Heart right ventricle (tissue), 16 donors: ENCODE data around the gene SERPINB4. TPM values are rescaled to one million over a fixed set of nuclear protein-coding genes. Genes with fewer than 3 reads are reported as not detected.

Source experiments
- ATAC-seq, 8 donors: fragments of 200-7000 bp; cut with Tn5 transposase; one replicate each; pipeline ENCODE4 v1.9.1; 2020; ENCODE audit warnings: mild to moderate bottlenecking in 8 of 8, moderate library complexity in 8 of 8, moderate number of reproducible peaks in 1 of 8
- DNase-seq, 2 donors: peaks; one replicate each; pipeline ENCODE4 v3.0.0-alpha.2; 2020
- H3K27ac ChIP-seq, 10 donors: fragments of 200-600 bp; sonication (generic) in 2 of 10; one replicate each; pipeline versions ENCODE4 v1.5.0 to v1.8.0; 2020 to 2022; ENCODE audit warnings: mild to moderate bottlenecking in 3 of 10
- H3K27me3 ChIP-seq, 7 donors: fragments of 200-600 bp; one replicate each; pipeline ENCODE4 v1.8.0; 2021 to 2022; ENCODE audit warnings: mild to moderate bottlenecking in 2 of 7
- H3K36me3 ChIP-seq, 9 donors: fragments of 200-600 bp; sonication (generic) in 1 of 9; one replicate each; pipeline versions ENCODE4 v1.5.0 to v1.8.0; 2020 to 2022; ENCODE audit warnings: mild to moderate bottlenecking in 2 of 9
- H3K4me1 ChIP-seq, 9 donors: fragments of 200-600 bp; sonication (generic) in 1 of 9; one replicate each; pipeline versions ENCODE4 v1.5.0 to v1.8.0; 2020 to 2022; ENCODE audit warnings: mild to moderate bottlenecking in 4 of 9
- H3K4me3 ChIP-seq, 10 donors: fragments of 200-600 bp; sonication (generic) in 2 of 10; one replicate each; pipeline versions ENCODE4 v1.5.0 to v1.8.0; 2020 to 2022; ENCODE audit warnings: mild to moderate bottlenecking in 7 of 10, moderate library complexity in 2 of 10
- H3K9me3 ChIP-seq, 11 donors: fragments of 200-600 bp in 10 of 11; sonication (generic) in 2 of 11; one replicate each; pipeline versions ENCODE4 v1.5.0 to v1.8.0; 2013 to 2022; ENCODE audit warnings: mild to moderate bottlenecking in 2 of 11, control low read depth in 1 of 11, moderate library complexity in 1 of 11
- CTCF ChIP-seq, 9 donors: fragments of 200-600 bp; sonication (generic) in 2 of 9; IDR thresholded peaks; one replicate each; pipeline versions ENCODE4 v1.5.0 to v1.8.0; 2021 to 2022; ENCODE audit warnings: antibody characterized with exemption in 9 of 9, mild to moderate bottlenecking in 5 of 9, moderate library complexity in 1 of 9
- WGBS, 2 donors: extraction: QIAGEN DNeasy Blood & Tissue Kit; methylation state at CpG; one replicate each; pipeline ENCODE4 v1.1.7; 2013; ENCODE audit warnings: inconsistent platforms in 1 of 2; 5-methylcytosine and 5-hydroxymethylcytosine counted together
- intact Hi-C, 10 donors: fragments of 100-400 bp; cut with DNase I; formaldehyde crosslinking; loops; one replicate each; pipeline versions ENCODE4 v1.11.1 to v1.14.2; 2022
- polyA plus RNA-seq, 2 donors: library from polyadenylated mRNA; stranded (reverse); fragments of 200-250 nt; gene quantifications; one replicate each; pipeline ENCODE4 v1.2.3, GENCODE V29; 2013
- total RNA-seq, 10 donors: library from RNA; stranded (reverse); fragmentation: NEBNext Ultra II Directional in 3 of 10; extraction: Animal tissue kit (Norgen Biotek cat#: 25700) in 3 of 10; gene quantifications; one replicate each; pipeline versions ENCODE4 v1.2.1 to v1.2.4, GENCODE V29; 2021 to 2023
- donor health status: Arrhythmogenic right ventricular cardiomyopathy.
- donor health status: ischemic (EF 13 %, LVEDD 7.1; RV severe dilation, severe dysfunction).
- donor health status: healthy with polysubstance abuse.
- donor health status: DM: no; HTN: yes; CAD: no.
- donor health status: DM: no; HTN: no; CAD: no.
- donor health status: ischemic (EF 25% LVEDD 6.9; RV normal size, moderate dysfunction).
- donor health status: ischemic (EF 25% LVEDD 5.7; RV mildly dilated, moderate dysfunction).
- donor health status: healthy.
- donor health status: DM: yes; HTN: yes; CAD: no.
- donor health status: Ischemic cardiomyopathy.
- donor health status: ischemic (EF 35%, LVEDD 5.7; RV mildly dilated, moderate dysfunction).
- donor health status: nonischemic (EF 11% LVEDD 7.7; RV severe dilation, severe dysfunction).
- donor health status: DM: yes; HTN: yes; CAD: no.
- donor health status: PGD.
- donor health status: ischemic (EF 29% LVEDD 5.4; RV normal size, mild dysfunction).
- donor health status: nonischemic (EF 23%, LVEDD 6.1; RV moderate dilation, normal function).

Gene SERPINB4
- total and polyA plus RNA-seq, 12 donors, result 0.10 TPM; not detected in 11

- H3K27ac ChIP-seq, result no peak overlapping the region
- no peaks in the 10 kb centered on the region for H3K9me3 ChIP-seq
- intact Hi-C loops, result no loop called here
- DNase-seq, result no peak
- no peaks in the 10 kb centered on the region for H3K36me3 ChIP-seq
- peaks cover 0 to 5% (median 0%) of the 10 kb centered on the region in 9 donors for H3K4me1 ChIP-seq
- ATAC-seq, result no peak
- TF ChIP-seq CTCF (IDR thresholded peaks at IDR 0.05), result no peak
- H3K4me3 ChIP-seq, result no peak overlapping the region
- 69 to 75% methylated on average over 3 of the region's 3 CpGs for WGBS, 2 donors
- peaks cover 0 to 3% (median 0%) of the 10 kb centered on the region in 7 donors for H3K27me3 ChIP-seq
Observed at GRCh38 chr18:63591725-63592124, 52.3 kb downstream of the SERPINB4 start.

- H3K27ac ChIP-seq, result no peak overlapping the region
- H3K27me3 ChIP-seq, result peaks cover 0 to 3% (median 0%) of the 10 kb centered on the region in 7 donors
- ATAC-seq, result no peak
- no peak overlapping the region for H3K4me3 ChIP-seq
- no peak for DNase-seq
- no peaks in the 10 kb centered on the region for H3K36me3 ChIP-seq
- H3K4me1 ChIP-seq, result peaks cover 0 to 5% (median 0%) of the 10 kb centered on the region in 9 donors
- WGBS, 2 donors, result 74 to 82% methylated on average over 3 of the region's 3 CpGs
- H3K9me3 ChIP-seq, result no peaks in the 10 kb centered on the region
- intact Hi-C loops, result no loop called here
- no peak for TF ChIP-seq CTCF (IDR thresholded peaks at IDR 0.05)
Observed at GRCh38 chr18:63590966-63591695, 52.9 kb downstream of the SERPINB4 start.

GRCh38 chr18:63590373-63590772, 53.7 kb downstream of the SERPINB4 start:
- intact Hi-C loops, result no loop called here
- WGBS, 2 donors, result 68 to 80% methylated on average over 2 of the region's 2 CpGs
- peaks cover 0 to 3% (median 0%) of the 10 kb centered on the region in 7 donors for H3K27me3 ChIP-seq
- H3K4me3 ChIP-seq, result no peak overlapping the region
- no peak overlapping the region for H3K27ac ChIP-seq
- ATAC-seq, result no peak
- no peaks in the 10 kb centered on the region for H3K36me3 ChIP-seq
- no peak for TF ChIP-seq CTCF (IDR thresholded peaks at IDR 0.05)
- no peaks in the 10 kb centered on the region for H3K9me3 ChIP-seq
- no peak for DNase-seq
- peaks cover 0 to 5% (median 0%) of the 10 kb centered on the region in 9 donors for H3K4me1 ChIP-seq

GRCh38 chr18:63588909-63589308, 55.1 kb downstream of the SERPINB4 start:
- ATAC-seq, result no peak
- 52 to 57% methylated on average over 5 of the region's 5 CpGs for WGBS, 2 donors
- H3K9me3 ChIP-seq, result no peaks in the 10 kb centered on the region

More at GRCh38 chr18:63588909-63589308, 55.1 kb downstream of the SERPINB4 start:
- H3K36me3 ChIP-seq, result no peaks in the 10 kb centered on the region
- no peak overlapping the region for H3K4me3 ChIP-seq
- no peak overlapping the region for H3K27ac ChIP-seq
- H3K27me3 ChIP-seq, result peaks cover 0 to 3% (median 0%) of the 10 kb centered on the region in 7 donors
- peaks cover 0 to 5% (median 0%) of the 10 kb centered on the region in 9 donors for H3K4me1 ChIP-seq
- intact Hi-C loops, result no loop called here
- TF ChIP-seq CTCF (IDR thresholded peaks at IDR 0.05), result no peak
- DNase-seq, result no peak

Other genes starting within 250 kb of the SERPINB4 start
- 10 to 100 TPM; 19.7 to 39.6 (median 22.8) TPM for gene VPS4B, start 221.8 kb downstream of the SERPINB4 start, total RNA-seq
- gene VPS4B, start 221.8 kb downstream of the SERPINB4 start, polyA plus RNA-seq, result 1 to 10 TPM; 6.1 to 7.3 TPM
- not detected for gene SERPINB5, start 167.3 kb downstream of the SERPINB4 start, total RNA-seq
- under 1 TPM in 1 of 2 donors, not detected in 1; 0.03 TPM for gene SERPINB5, start 167.3 kb downstream of the SERPINB4 start, polyA plus RNA-seq
- not detected for gene SERPINB12, start 101.9 kb downstream of the SERPINB4 start, total RNA-seq
- not detected for gene SERPINB12, start 101.9 kb downstream of the SERPINB4 start, polyA plus RNA-seq
- gene SERPINB13, start 56.9 kb downstream of the SERPINB4 start, total RNA-seq, result not detected
- gene SERPINB13, start 56.9 kb downstream of the SERPINB4 start, polyA plus RNA-seq, result under 1 TPM in 1 of 2 donors, not detected in 1; 0.04 TPM
- gene SERPINB3, start 17.6 kb upstream of the SERPINB4 start, total RNA-seq, result not detected
- under 1 TPM in 1 of 2 donors, not detected in 1; 0.14 TPM for gene SERPINB3, start 17.6 kb upstream of the SERPINB4 start, polyA plus RNA-seq
- not detected for gene SERPINB11, start 58.7 kb upstream of the SERPINB4 start, total RNA-seq
- not detected for gene SERPINB11, start 58.7 kb upstream of the SERPINB4 start, polyA plus RNA-seq
- not detected for gene SERPINB7, start 131.2 kb upstream of the SERPINB4 start, total RNA-seq
- gene SERPINB7, start 131.2 kb upstream of the SERPINB4 start, polyA plus RNA-seq, result not detected
- gene SERPINB2, start 243.4 kb upstream of the SERPINB4 start, total RNA-seq, result under 1 TPM in 2 of 10 donors, not detected in 8; 0.14 to 0.20 TPM
- under 1 TPM in 1 of 2 donors, not detected in 1; 0.12 TPM for gene SERPINB2, start 243.4 kb upstream of the SERPINB4 start, polyA plus RNA-seq